Measurements from ENCODE around the gene USP28.

Gene USP28

DNA sequence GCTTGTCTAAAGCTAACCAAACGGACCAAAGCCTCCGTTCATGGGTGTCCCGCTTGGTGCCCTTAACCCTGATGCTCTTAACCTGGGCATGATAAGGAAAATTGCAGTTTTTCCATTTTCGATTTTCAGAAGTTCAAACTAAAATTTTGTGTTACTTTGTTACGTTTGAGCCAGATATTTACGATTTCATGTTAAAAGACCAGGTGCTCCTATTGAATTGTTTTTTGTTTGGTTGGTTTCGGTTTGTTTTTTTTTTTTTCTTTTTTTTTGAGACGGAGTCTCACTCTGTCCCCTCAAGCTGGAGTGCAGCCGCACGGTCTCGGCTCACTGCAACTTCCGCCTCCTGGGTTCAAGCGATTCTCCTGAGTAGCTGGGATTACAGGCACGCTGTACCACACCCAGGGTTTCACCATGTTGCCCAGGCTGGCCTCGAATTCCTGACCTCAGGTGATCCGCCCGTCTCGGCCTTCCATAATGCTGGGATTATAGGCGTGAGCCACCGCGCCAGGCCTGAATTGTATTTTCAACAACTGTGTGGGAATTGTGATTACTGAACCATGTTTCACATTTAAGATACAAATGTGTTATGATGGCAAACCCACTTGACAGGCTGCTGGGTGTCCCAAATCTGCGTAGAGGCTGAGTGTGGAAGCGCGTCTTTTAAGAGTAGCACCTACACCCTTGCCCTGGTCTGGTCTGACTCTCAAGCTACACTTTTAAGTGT is 864 bp upstream of the USP28 start:
- DNase-seq = no peak

GRCh38 chr11:113874581-113875233 is 665 bp downstream of the USP28 start:
- DNase-seq = no peak

- DNase-seq = no peak
Observed at GRCh38 chr11:113874096-113874495, 1.3 kb downstream of the USP28 start.

DNA sequence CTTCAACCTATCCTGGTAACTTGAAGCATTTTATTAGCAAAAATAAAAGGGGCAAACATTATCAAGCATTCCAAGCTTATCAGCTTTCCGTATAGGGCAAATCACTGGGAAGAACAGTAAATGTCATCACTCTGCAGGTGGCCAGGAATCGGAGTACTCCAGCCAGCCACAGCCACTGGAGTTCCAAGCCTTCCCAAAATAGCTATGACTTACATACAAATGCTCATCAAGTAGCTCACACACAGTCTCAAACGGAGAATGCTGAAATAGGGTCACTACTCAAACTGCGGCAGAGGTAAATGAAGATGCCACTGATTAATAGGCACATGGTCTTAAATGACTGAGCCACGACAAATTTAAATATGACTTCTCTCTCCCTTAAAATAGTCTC is 2.1 kb downstream of the USP28 start:
- DNase-seq = no peak

DNA sequence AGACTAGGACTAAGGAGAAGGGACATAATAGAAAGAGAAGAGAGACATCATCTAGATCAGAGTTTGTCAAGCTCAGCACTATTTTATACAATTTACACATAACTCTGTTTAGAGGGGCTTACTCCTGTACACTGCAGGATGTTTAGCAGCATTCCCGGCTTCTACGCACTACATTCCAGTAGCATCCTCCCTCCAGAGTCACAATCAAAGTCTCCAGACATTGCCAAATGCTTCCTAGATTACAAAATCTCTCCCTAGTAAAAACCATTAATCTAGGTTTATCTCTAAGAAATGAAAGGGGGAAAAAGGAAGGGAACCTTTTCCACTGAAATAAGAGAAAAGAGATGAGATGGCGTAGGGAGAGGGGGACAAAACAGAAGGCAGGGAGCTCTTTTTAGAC is 4.0 kb downstream of the USP28 start:
- DNase-seq = no peak

GRCh38 chr11:113867843-113868503 is 7.4 kb downstream of the USP28 start:
- DNase-seq = no peak

- no peak for DNase-seq
Observed at GRCh38 chr11:113865873-113866272, 9.5 kb downstream of the USP28 start.

- DNase-seq = no peak
Observed at GRCh38 chr11:113864410-113864809, 11.0 kb downstream of the USP28 start.

GRCh38 chr11:113862435-113862834 is 12.9 kb downstream of the USP28 start:
- peak in 1 of 5 donors; percentile 36 for DNase-seq

DNA sequence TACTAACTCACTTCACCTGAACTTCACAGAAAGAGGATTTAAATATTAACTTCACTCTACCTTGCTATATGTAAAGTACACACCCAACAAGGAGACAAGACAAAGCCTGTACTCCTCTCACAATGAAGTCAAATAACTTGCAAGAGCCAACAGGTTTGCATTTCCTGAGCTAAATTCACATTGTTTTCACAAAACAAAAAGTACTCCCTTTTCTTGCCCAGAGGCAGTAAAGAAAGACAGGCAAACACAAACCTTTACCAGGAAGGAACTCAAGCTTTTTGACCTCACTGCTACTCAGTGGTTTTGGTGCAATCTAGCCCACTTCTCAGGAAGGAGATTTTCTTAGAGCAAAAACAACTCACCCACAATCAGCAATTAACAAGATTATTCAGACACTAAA is 15.7 kb downstream of the USP28 start:
- peak in 1 of 5 donors; percentile 33 for DNase-seq

- no peak for DNase-seq
Observed at GRCh38 chr11:113856966-113857759, 18.2 kb downstream of the USP28 start.

DNA sequence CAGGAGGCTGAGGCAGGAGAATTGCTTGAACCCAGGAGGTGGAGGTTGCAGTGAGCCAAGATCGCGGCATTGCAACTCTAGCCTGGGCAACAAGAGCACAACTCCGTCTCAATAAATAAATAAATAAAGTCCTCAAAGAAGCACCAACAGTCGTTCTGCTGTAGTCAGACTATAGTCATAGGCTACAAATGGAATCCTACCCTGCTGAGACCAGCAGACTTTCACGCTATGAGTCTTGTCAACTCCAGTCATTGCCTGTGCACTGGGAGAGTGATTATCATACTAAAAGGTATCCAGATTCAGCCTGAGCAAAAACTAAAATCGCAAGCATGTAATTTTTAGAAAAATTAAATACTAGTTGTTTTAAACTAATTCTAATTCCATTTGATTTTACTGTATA is 19.6 kb downstream of the USP28 start:
- no peak for DNase-seq

DNA sequence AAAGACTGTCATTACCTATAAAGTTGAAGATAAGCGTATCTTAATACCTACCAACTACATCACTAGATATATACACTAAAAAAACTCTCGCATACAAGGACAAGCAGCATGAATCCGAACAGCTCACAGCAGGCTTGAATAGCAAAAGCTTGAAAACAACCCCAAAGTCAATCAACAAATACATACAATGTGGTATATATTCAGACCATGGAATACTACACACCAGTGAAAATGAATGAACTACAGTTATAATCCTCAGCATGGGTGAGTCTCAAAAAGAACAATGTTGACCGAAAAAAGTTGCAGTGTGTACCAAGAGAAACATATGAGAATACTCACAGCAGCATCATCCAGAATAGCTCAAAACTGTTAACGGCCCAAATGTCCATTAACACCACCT is 25.2 kb downstream of the USP28 start:
- DNase-seq = no peak

- DNase-seq = no peak
Observed at GRCh38 chr11:113849713-113850112, 25.7 kb downstream of the USP28 start.

GRCh38 chr11:113847580-113847979 is 27.8 kb downstream of the USP28 start:
- no peak for DNase-seq

GRCh38 chr11:113847111-113847510 is 28.3 kb downstream of the USP28 start:
- DNase-seq = no peak

DNA sequence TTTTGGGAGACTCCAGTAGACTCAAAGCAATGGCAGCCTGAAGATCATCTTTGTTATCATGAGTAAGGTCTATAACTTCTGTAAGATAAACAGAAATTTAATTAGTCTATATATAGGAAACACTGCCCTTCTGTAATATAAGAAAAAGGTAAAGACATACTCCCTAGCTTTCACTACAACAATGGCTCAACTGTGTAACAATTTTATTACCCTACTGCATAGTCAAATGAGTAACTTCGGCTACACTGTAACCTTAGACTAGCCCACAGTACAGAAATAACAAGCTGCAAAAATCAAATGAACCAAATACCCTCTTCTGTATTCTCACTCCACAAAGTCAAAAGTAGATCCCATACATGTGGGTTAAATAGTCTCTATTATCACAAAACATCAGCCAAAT is 33.7 kb downstream of the USP28 start:
- DNase-seq = no peak

DNA sequence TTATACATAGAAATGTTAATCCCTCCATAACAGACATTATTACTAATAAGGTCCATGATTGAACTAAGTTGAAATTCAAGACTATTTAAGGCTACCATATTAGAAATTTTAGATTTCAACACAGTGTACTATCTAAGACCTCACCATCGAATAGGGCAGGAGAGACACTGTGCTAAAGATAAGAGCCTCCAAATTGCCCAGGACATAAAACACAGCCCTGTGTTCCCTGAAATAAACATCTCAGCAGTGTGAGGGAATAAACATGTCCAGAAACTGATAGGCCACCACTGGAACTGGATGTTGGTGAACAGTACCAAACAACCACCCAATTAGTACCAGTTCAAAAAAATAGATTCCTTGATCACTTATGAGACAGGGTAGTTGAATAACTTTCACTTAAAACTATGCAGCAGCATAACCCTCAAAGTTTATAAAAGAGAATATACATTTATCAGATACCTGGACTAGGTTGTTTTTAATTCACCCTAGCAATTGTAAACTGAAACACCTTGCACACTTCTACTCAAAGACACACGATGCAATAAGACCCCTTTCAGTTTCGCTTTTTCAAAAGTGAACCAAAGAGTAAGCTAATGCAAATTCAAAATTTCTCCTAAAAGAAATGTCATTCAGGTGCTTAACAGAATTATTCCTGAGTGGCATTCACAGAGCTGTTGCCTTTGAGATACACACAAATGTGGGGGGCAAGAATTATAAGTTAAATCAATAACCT is 34.3 kb downstream of the USP28 start:
- peak in 1 of 5 donors; percentile 8 for DNase-seq

- DNase-seq = no peak
Observed at GRCh38 chr11:113839842-113840241, 35.5 kb downstream of the USP28 start.

DNA sequence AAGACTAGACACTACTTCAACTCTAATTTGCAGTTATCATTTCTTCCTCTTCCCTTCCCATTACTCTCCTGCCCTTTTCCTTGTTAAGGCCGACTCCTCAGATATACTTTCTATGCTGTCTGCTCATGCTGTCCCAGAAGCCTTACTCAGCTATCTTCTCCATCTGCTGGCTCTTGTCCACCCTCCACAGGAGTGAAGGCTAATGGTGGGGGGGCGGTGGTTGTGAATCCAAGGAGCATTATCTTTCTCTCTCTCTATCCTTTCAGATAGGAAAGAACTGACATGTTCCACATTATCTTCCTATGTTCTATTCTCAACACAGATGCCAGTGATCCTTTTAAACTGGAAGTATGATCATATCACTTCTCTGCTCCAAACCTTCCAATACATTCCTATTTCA is 37.4 kb downstream of the USP28 start:
- DNase-seq = no peak

DNA sequence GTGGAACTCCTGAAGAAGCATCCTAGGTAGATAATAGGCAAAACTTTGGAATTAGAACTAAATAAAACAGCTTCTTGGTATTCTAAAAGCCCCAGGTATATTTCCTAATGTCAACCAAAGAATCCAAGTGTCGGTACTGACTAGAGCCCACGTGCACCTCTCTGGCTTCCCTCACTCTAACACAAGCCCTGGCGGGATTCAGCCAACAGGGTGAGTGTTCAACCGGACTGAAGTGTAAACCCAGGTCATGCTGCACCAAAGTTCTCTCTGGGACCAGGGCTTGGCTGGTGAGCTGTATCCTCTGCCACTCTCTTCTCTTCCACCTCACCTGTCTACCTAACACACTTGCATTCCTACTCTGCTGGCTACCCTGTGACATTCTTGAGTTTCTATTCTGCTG is 40.1 kb downstream of the USP28 start:
- DNase-seq = no peak

DNA sequence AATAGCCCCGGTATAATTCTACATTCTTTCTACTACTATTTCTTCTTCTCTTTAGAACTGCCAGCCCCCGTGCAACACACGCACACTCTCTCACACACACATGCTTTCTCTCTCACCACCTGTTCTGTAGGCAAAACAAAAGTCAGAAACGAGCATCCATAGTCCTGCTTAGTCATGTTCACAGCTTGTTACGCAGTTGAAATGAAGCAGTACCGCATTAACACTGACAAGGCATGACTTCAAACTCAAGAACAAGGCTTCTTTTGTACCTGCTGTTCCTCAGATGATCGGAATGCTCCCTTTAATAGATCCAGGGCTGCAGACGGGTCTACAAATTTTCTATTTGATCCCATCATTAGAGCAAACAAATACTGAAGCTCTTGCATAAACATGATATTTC is 42.2 kb downstream of the USP28 start:
- no peak for DNase-seq

GRCh38 chr11:113831314-113831713 is 44.1 kb downstream of the USP28 start:
- DNase-seq = peak in 1 of 5 donors; percentile 34

Measured in T-helper 1 cell (primary cell).